Stimulated activated CD8-positive, alpha-beta memory T cell treated with anti-CD3 and anti-CD28 coated beads, Interleukin-12 subunit alpha, Interleukin-12 subunit beta, amount 100 ng/mL, for 4 hours (primary cell): ENCODE measurements around the gene LAMTOR4.

ENCODE experiments used
- DNase-seq: peaks from one replicate; pipeline ENCODE4 v3.0.0-alpha.2; 2020; ENCODE audit warnings: low read depth

The LAMTOR4 gene

DNA sequence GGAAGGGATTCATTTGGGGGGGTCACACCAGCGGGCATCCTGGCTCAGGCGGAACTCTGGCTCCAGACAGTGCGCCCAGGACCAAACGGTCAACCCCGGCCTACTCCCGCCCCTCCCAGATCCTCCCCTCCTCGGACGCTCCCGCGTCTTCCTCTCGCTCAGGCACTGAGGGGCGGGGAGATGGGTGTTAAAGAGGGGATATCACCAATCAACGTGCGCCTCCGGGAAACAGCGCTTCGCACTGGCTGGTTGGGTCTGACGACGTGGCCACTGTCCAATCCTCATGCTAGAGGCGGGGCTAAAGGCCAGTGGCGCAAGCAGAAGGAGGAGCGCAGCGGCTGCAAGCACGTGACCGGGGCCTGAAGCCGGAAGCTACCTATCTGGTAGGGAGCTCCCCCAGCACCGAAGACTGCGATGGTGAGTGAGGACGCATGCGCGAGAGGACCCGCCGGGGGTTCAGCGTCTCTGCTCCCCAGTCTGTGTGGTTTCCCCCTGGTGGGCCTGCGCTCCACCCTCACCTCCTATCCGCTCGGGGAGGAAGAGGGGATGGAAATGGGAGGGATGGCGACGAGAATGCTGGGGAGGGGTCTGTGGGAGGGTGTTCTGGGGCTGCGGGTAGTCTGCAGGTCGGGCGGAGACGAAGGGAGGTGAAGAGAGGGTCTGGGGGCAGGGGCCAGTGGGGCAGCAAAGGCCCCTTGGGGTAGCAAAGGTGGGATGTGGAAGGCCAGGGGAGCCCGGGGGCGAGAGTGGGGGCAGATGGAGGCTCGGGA lies at the start of gene LAMTOR4:
TSS of gene LAMTOR4 (plus strand) at position 360 of the 770 bp plus-strand sequence. CDS start at position 415, 55 bp downstream.
- peak; percentile 93 for DNase-seq

GRCh38 chr7:100099452-100099851 lies 49.3 kb upstream of the LAMTOR4 start:
- no peak for DNase-seq

DNA sequence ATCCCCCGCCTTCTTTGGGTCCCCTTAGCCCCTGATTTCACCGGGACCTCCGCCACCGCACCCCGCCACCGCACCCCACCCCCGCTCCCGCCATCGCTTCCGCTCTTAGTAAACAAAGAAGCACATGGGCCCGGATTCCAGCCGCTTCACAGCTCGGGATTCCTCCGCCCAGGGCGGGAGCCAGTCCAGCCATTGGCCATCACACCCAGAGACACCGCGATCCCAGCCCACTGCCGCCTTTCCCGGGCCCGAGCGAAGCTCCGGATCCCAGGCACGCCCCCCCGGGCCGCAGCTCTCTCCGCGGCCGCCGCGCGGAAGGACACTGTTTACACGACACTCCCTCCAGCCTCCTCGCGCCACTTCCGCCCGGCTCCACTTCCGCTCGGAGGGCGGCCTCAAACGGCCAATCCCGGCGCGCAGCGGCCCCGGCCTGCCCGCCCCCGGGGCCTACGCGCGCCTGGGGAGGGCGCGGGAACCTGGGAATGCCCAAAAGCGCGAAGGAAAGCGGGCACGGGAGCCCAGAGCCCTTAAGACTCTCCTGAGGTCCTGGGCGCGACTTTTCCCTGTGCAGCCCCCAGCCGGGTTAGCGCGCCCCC lies 48.2 kb upstream of the LAMTOR4 start:
- peak; percentile 79 for DNase-seq

DNA sequence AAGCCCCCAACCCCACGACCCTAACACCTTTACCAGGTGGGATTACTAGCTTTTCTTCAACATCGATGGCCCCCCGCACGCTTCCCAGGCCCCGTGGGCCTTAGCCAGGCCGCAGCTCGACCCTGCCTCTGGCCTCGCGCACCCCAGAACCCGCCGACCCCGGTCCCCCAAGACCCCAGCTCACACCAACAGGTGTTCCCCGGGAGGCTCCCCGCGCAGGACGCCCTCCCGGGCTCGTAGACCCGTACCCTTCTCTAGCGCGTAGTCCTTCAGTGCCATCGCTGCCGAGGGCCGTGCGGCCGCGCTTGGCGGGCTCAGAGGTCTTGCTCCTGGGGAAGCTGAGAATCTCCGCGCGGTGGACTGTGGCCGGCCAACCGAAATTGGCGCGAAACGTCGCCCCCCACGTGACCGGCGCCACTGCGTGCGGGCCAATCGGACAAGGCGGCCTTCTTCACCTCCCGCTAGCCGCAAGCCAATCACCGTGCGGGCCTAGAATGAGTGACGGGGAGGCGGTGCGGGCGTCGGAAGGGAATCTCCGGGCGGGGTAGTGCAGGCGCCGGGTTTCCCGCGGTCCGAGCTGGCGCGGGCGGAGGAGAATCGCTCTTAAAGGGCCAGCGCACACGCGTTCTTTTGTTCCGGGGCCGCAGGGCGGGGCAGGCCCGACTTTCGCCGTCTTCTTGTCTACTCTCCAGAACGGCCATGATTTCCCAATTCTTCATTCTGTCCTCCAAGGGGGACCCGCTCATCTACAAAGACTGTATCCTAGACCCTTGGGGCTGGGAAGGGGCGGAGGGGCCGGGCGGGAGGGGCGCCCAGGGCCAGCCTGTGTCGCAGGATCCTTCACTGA lies 47.5 kb upstream of the LAMTOR4 start, which contains the start of the genes AP4M1 and MCM7:
TSS of gene AP4M1 (plus strand) at position 628 of the 847 bp plus-strand sequence. CDS start at position 700, 72 bp downstream.
TSS of gene MCM7 (minus strand) at position 382 of the 847 bp plus-strand sequence. CDS start at position 279, 103 bp downstream.
- peak; percentile 94 for DNase-seq

DNA sequence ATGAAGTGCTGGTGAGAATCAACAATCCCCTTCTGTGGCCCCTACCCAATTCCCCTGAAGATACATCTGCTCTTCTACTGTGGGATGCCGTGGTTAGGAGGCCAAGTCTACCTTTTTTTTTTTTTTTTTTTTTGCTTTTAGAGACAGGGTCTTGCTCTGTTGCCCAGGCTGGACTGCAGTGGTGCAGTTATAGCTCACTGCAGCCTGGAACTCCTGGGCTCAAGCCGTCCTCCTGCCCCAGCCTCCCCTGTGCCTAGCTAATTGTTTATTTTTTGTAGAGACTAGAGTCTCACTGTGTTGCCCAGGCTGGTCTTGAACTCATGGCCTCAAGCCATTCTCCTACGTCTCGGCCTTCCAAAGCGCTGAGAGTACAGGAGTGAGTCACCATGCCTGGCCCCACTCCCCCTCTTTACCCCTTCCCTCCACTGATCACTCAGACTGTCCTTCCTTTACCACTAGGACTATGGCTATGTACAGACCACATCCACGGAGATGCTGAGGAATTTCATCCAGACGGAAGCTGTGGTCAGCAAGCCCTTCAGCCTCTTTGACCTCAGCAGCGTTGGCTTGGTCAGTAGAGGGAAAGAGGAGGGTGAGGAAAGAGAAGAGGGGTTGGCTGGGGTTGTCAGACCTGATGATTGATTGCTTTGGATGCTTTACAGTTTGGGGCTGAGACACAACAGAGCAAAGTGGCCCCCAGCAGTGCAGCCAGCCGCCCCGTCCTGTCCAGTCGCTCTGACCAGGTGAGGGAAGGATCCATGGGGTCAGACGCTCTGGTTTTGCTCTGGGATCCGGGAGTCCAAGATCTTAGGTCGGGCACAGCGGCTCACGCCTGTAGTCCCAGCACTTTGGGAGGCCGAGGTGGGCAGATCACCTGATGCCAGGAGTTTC lies 45.5 kb upstream of the LAMTOR4 start:
- DNase-seq, result no peak

DNA sequence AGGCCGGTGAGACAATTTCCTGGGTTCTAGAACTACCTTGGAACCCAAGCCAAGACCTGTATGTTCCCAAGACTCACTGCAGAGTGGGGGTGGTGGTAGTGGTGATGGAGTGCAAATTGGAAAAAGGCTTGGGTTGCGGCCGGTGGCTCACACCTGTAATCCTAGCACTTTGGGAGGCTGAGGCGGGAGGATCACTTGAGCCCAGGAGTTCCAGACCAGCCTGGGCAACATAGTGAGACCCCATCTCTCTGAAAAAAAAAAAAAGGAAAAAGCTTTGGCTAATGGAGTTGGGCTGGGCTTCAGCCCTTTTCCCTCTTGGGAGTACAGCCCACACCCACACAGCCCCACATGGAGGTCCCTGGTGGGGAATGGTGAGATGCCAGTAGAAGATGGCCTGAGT lies 43.2 kb upstream of the LAMTOR4 start:
- DNase-seq, result no peak

- no peak for DNase-seq
Observed at GRCh38 chr7:100106633-100107032, 42.1 kb upstream of the LAMTOR4 start.

- no peak for DNase-seq
Observed at GRCh38 chr7:100107125-100107737, 41.5 kb upstream of the LAMTOR4 start.

GRCh38 chr7:100107890-100108289 lies 40.8 kb upstream of the LAMTOR4 start:
- DNase-seq, result no peak

DNA sequence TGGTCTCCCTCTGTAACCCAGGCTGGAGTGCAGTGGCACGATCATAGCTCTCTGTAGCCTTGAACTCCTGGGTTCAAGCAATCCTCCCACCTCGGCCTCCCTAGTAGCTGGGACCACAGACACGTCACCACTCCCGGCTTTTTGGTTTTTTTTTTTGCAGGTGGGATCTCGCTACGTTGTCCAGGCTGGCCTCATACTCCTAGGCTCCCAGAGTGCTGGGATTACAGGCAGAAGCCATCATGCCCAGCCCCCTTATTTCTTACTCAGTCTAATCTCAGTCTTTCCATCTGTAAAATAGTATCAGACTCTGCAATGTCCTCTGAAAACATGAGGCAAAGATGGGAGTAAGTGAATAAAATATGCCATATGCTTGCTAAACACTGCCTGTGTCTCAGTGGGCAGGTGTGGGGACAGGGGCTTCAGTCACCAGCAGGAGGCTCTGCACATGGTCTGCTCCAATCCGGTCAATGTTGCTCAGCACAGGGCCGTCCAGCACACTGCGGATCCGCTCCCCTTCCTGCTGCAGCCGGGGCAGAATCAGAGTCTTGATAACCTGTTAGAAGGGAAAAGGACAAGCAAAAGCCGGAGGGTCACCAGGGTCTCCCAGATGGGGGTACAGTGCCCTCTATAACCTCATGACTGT lies 39.1 kb upstream of the LAMTOR4 start:
- DNase-seq, result no peak

DNA sequence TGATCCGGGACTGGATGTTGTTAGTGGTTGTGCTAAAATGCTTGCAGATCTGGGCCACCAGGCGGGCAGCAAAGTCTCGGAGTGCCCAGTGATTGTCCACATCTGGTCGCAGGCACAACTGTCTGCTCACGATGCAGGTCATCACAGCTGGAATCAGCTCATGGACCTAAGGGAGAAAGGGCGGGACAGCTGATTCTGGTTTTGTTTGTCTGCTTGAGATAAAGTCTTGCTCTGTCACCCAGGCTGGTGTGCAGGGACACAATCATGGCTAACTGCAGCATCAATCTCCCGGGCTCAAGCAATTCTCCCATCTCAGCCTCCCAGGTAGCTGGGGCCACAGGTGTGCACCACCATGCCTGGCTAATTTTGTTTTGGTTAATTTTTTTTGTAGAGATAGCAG lies 37.6 kb upstream of the LAMTOR4 start:
- no peak for DNase-seq

DNA sequence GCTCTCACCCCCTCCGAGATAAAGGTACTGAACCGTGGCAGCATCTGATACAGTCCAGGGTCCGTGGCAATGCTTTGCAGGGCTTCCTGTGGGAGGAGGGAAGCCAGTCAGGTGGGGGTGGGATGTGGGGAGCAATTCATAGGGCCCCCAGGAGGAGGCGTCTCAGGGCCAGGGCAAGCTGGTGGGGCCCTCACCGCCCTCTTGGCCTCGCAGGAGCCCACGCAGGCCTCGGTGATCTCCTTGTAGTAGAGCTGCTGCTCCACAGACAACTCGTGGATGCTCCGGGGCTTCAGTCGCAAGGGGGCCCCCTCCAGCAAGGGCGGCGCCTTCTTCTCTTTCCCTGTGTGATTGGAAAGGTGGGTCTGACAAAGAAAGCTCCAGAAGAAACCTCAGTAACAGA lies 36.8 kb upstream of the LAMTOR4 start:
- no peak for DNase-seq

- DNase-seq, result no peak
Observed at GRCh38 chr7:100115026-100115425, 33.7 kb upstream of the LAMTOR4 start.

GRCh38 chr7:100118388-100119071 lies 30.2 kb upstream of the LAMTOR4 start:
- no peak for DNase-seq

DNA sequence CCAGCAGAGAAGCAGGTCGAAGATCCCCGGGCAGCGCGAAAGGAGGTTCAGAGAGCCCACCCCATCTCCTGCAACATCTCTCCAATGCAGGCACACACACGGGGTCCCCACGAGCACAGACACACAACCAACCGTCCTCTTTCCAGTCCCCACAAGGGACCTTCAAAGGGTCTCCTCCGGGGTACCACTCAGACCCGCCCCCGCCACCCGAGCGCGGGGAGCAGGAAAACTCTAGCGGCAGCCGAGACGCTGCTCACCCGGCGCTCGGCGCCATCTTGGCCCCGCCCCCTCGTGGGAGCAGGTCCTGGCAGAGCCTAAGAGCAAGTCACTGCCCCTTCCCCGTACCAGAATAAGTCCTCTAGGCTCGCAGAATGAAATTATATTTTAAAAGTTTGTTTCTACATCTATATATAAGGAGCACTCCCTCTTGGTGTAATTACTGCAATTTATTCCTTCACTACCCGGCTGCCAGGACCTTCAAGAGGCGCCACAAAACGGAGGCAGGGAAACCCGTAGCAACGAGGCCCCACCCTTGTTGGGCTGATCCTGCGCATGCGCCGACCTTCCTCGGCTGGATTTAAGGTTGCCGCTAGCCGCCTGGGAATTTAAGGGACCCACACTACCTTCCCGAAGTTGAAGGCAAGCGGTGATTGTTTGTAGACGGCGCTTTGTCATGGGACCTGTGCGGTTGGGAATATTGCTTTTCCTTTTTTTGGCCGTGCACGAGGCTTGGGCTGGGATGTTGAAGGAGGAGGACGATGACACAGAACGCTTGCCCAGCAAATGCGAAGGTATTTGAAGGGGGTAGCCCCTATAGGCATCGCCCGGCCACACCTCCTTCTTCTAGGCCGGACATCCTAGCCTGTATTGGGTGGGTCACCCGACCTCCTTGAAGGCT lies 29.4 kb upstream of the LAMTOR4 start, which contains the start of the genes CNPY4 and TAF6:
TSS of gene CNPY4 (plus strand) at position 563 of the 898 bp plus-strand sequence. CDS start at position 674, 111 bp downstream.
TSS of gene TAF6 (minus strand) at position 287 of the 898 bp plus-strand sequence. CDS start 5,149 bp downstream, outside the sequence.
- peak; percentile 87 for DNase-seq

- peak; percentile 44 for DNase-seq
Observed at GRCh38 chr7:100119970-100120732, 28.6 kb upstream of the LAMTOR4 start.

DNA sequence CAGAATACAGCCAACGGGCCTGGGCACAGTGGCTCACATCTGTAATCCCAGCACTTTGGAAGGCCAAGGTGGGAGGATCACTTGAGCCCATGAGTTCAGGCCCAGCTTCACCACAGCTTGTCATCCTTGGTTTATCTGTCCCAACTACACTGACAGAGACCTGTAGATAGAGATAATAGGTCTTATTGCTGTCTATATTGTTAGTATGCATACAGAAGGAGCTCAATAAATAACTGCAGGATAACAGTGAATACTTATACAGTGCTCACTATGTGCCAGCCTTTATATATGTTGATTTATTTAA lies 28.0 kb upstream of the LAMTOR4 start:
- DNase-seq, result no peak

DNA sequence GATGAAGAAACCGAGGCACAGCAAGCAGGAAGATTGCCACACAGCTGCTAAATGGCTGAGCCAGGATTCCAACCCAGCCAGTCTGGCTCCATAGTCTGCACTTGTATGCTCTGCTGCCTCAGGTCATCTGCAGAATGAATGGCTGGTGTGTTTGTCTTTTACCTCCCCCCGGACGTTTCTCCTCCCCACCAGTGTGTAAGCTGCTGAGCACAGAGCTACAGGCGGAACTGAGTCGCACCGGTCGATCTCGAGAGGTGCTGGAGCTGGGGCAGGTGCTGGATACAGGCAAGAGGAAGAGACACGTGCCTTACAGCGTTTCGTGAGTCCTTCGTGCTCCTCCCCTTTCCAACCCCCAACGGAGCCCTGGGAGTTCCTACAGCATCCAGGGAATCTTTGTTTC lies 26.7 kb upstream of the LAMTOR4 start:
- DNase-seq, result no peak
